IMR-90 (cell line): ENCODE measurements around the gene TBC1D4. TPM values are rescaled to one million over a fixed set of nuclear protein-coding genes. Genes with fewer than 3 reads are reported as not detected.

Experiments used
- ATAC-seq: fragments of 200-7000 bp; cut with Tn5 transposase; 2 replicates; pipeline ENCODE4 v1.9.1; 2020; ENCODE audit warnings: low read depth, mild to moderate bottlenecking, moderate library complexity
- BruUV-seq: library from RNA; stranded (reverse); fragments of 400-500 nt; replicated peaks from 2 replicates; lab custom pipeline; 2021; lab: Mats Ljungman, UMichigan
- CTCF ChIA-PET: fragments of 300-600 bp; formaldehyde crosslinking; extraction: SDS; loops from one replicate; lab custom pipeline; 2021; ENCODE audit warnings: antibody characterized with exemption; lab: Yijun Ruan, JAX
- POLR2A ChIA-PET: fragments of 300-600 bp; sonication (Branson Sonifier 250); formaldehyde crosslinking; loops from one replicate; lab custom pipeline; 2022; ENCODE audit warnings: antibody characterized with exemption; ENCODE audit not compliant: unreplicated experiment; lab: Charles Lee
- DNase-seq: peaks from one replicate; pipeline ENCODE4 v3.0.0; 2013
- H2AFZ ChIP-seq: replicated peaks from 2 replicates; pipeline ENCODE3; 2013; ENCODE audit warnings: low read length, mild to moderate bottlenecking; ENCODE audit not compliant: poor library complexity
- H2AK5ac ChIP-seq: 2 replicates; pipeline ENCODE4 v1.6.1; 2013; ENCODE audit warnings: low read depth, low read length, inconsistent platforms
- H2AK9ac ChIP-seq: replicated peaks from 2 replicates; pipeline ENCODE3; 2013; ENCODE audit warnings: mild to moderate bottlenecking, low read depth, low read length, moderate library complexity; ENCODE audit not compliant: poor library complexity
- H2BK120ac ChIP-seq: 2 replicates; pipeline ENCODE4 v1.6.1; 2013; ENCODE audit warnings: low read depth, low read length, inconsistent platforms
- H2BK15ac ChIP-seq: 3 replicates; pipeline ENCODE4 v1.6.1; 2013; ENCODE audit warnings: low read depth, low read length, inconsistent platforms
- H2BK20ac ChIP-seq: 2 replicates; pipeline ENCODE4 v1.6.1; 2013; ENCODE audit warnings: low read depth, mild to moderate bottlenecking, inconsistent platforms, low read length, moderate library complexity
- H2BK5ac ChIP-seq: 2 replicates; pipeline ENCODE4 v1.6.1; 2013; ENCODE audit warnings: mild to moderate bottlenecking, low read depth, low read length, inconsistent platforms; ENCODE audit not compliant: poor library complexity, severe bottlenecking
- H3K14ac ChIP-seq: replicated peaks from 2 replicates; pipeline ENCODE4 v1.6.1; 2013; ENCODE audit warnings: low read depth, low read length, inconsistent platforms
- H3K18ac ChIP-seq: 2 replicates; pipeline ENCODE4 v1.6.1; 2013; ENCODE audit warnings: low read depth, low read length, control low read depth
- H3K23ac ChIP-seq: 2 replicates; pipeline ENCODE4 v1.6.1; 2013; ENCODE audit warnings: low read depth, low read length, inconsistent platforms
- H3K27ac ChIP-seq: 2 replicates; pipeline ENCODE4 v1.5.1; 2013; ENCODE audit warnings: mild to moderate bottlenecking, control low read depth, low read length; ENCODE audit not compliant: insufficient read depth
- H3K27me3 ChIP-seq: 2 replicates; pipeline ENCODE4 v1.6.1; 2013; ENCODE audit warnings: low read length; ENCODE audit not compliant: control insufficient read depth, insufficient read depth
- H3K36me3 ChIP-seq: 2 replicates; pipeline ENCODE4 v1.6.1; 2013; ENCODE audit warnings: low read length, mixed read lengths; ENCODE audit not compliant: control insufficient read depth, insufficient read depth
- H3K4ac ChIP-seq: 2 replicates; pipeline ENCODE4 v1.6.1; 2013; ENCODE audit warnings: low read depth, low read length, inconsistent platforms
- H3K4me1 ChIP-seq: 2 replicates; pipeline ENCODE4 v1.6.1; 2013; ENCODE audit warnings: low read length, mixed read lengths; ENCODE audit not compliant: control insufficient read depth, insufficient read depth
- H3K4me2 ChIP-seq: 2 replicates; pipeline ENCODE4 v1.6.1; 2013; ENCODE audit warnings: low read depth, mild to moderate bottlenecking, control low read depth, low read length, moderate library complexity
- H3K4me3 ChIP-seq: 2 replicates; pipeline ENCODE4 v1.5.1; 2013; ENCODE audit warnings: low read depth, mild to moderate bottlenecking, control low read depth, low read length, moderate library complexity; ENCODE audit not compliant: insufficient read depth
- H3K56ac ChIP-seq: 2 replicates; pipeline ENCODE4 v1.6.1; 2013; ENCODE audit warnings: low read length, inconsistent platforms; ENCODE audit not compliant: insufficient read depth; ENCODE audit errors: extremely low read depth
- H3K79me1 ChIP-seq, 2 experiments: 2 replicates each; pipeline ENCODE4 v1.6.1; 2013; ENCODE audit warnings: low read length in 2 of 2, inconsistent platforms in 1 of 2, low read depth in 1 of 2
- H3K9ac ChIP-seq: 2 replicates; pipeline ENCODE4 v1.6.1; 2013; ENCODE audit warnings: low read depth, low read length, control low read depth
- H3K9me1 ChIP-seq: 2 replicates; pipeline ENCODE4 v1.6.1; 2013; ENCODE audit warnings: low read length, inconsistent platforms; ENCODE audit not compliant: insufficient read depth
- H3K9me3 ChIP-seq: 2 replicates; pipeline ENCODE4 v1.6.1; 2013; ENCODE audit warnings: low read length; ENCODE audit not compliant: control insufficient read depth, insufficient read depth
- H4K20me1 ChIP-seq: 2 replicates; pipeline ENCODE4 v1.6.1; 2013; ENCODE audit warnings: low read length, inconsistent platforms; ENCODE audit not compliant: insufficient read depth
- H4K5ac ChIP-seq: 2 replicates; pipeline ENCODE4 v1.6.1; 2013; ENCODE audit warnings: mild to moderate bottlenecking, low read depth, low read length, control low read depth
- H4K8ac ChIP-seq, 2 experiments: 2 replicates each; pipeline ENCODE4 v1.6.1; 2013; ENCODE audit warnings: low read depth in 2 of 2, low read length in 2 of 2, control low read depth in 1 of 2, inconsistent platforms in 1 of 2
- H4K91ac ChIP-seq: 2 replicates; pipeline ENCODE4 v1.6.1; 2013; ENCODE audit warnings: low read depth, low read length, inconsistent platforms; ENCODE audit not compliant: insufficient read depth
- FOS ChIP-seq: fragments of 150-350 bp; IDR thresholded peaks from 2 replicates; pipeline ENCODE4 v1.6.1; 2016; ENCODE audit warnings: low read depth, low read length
- MAFK ChIP-seq: IDR thresholded peaks from 2 replicates; pipeline ENCODE4 v1.6.1; 2012; ENCODE audit warnings: low read depth, low read length, improper control_type of control experiment
- MAZ ChIP-seq: IDR thresholded peaks from 2 replicates; pipeline ENCODE4 v1.6.1; 2012; ENCODE audit warnings: low read depth, mild to moderate bottlenecking, low read length, improper control_type of control experiment, moderate library complexity, borderline replicate concordance
- WGBS, 2 experiments: methylation state at CpG; one replicate each; pipeline versions ENCODE4 v1.1.5 to v1.1.7; 2013; ENCODE audit warnings: missing lambda C conversion rate in 2 of 2; ENCODE audit not compliant: insufficient read length in 1 of 2; ENCODE audit errors: extremely low coverage in 2 of 2; 5-methylcytosine and 5-hydroxymethylcytosine counted together
- dilution Hi-C: fragments of 300-500 bp; cut with HindIII; formaldehyde crosslinking; loops from one replicate; pipeline ENCODE4 v1.14.3; 2018; ENCODE audit warnings: low sequenced_read_pairs; ENCODE audit not compliant: unreplicated experiment
- in situ Hi-C: fragments of 300-500 bp; cut with MboI; formaldehyde crosslinking; loops from 3 replicates; pipeline ENCODE4 v1.14.3; 2019; ENCODE audit warnings: low sequenced_read_pairs, inconsistent platforms, mixed read lengths
- intact Hi-C: fragments of 100-400 bp; cut with micrococcal nuclease; formaldehyde crosslinking; loops from 2 replicates; pipeline ENCODE4 v1.10.0; 2022
- polyA plus RNA-seq, 3 experiments: library from polyadenylated mRNA; depleted of rRNA; stranded (reverse); fragments of >200 nt; gene quantifications; 2 replicates each; pipeline ENCODE4 v1.2.3, GENCODE V29; 2012; ENCODE audit warnings: low replicate concordance in 1 of 3
- total RNA-seq: library from RNA; depleted of rRNA; stranded (reverse); fragments of >200 nt; gene quantifications from 2 replicates; pipeline ENCODE4 v1.2.3, GENCODE V29; 2012

Gene TBC1D4
- total and polyA plus RNA-seq, 2 of the 4 experiments (the other 2 are of a cell fraction) = 7.5 to 22.8 TPM

DNA sequence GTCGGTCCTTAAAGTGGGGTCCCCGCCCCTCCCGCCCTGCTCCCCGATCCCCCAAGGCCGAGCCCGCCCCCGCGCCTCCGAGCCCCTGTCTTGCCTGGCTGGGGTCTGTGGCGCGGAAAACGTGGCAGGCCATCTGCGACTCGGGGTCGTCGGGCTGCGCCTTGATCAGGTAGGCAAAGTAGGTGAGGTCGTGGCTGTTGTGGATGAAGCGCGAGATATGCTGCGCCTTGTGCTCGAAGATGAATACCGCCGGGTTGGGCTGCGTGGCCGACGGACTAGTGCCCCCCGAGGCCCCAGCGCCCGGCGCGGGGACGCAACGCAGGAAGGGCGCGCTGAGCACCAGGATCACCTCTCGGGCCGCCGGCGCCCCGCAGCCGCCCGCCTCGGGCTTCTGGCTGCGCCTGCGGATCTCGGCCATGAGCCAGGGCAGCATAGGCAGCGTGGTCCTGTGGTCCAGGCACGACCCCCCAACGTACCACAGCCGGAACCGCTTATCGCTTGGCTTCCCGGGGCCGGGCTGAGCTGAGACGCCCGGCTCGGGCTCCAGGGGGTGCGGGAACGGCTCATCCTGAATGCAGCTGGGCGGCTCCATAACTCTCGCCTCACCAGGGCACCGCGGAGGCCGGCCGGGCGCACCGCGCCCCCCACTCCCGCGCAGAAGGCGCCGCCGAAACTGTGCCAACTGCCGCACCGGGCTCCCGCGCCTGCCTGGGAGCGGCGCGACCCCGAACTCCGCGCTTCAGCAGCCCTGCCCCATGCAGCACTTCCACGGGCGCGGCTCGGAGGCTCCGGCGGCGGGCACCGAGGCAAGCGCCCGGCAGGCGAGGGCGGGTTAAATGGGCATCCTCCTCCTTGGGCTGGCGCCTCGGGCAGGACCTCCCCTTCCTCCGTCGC is 546 bp downstream of the TBC1D4 start:
- Histone ChIP-seq H3K27ac (peak overlapping the region; percentile 22; the same call in 1 of the 2 replicates), H2BK15ac (no peak overlapping the region), H3K9me3 (no peaks in the 10 kb centered on the region), H3K23ac (peak overlapping the region; percentile 36; the same call in 1 of the 2 replicates), H4K5ac (no peak overlapping the region), H2BK120ac (no peak overlapping the region), H3K4me2 (peak overlapping the region; percentile 87), H3K56ac (no peak overlapping the region), H2AK9ac (peak overlapping the region; percentile 73), H2AFZ (peak overlapping the region; percentile 91), H3K4me1 (peaks cover 3% of the 10 kb centered on the region; the same call in 1 of the 2 replicates), H3K27me3 (no peaks in the 10 kb centered on the region), H4K91ac (no peak overlapping the region), H2AK5ac (no peak overlapping the region), H2BK20ac (no peak overlapping the region), H3K18ac (no peak overlapping the region), H3K79me1 (peaks cover 10 to 21% of the 10 kb centered on the region in 2 experiments), H3K4me3 (peak overlapping the region; percentile 49), H4K8ac (no peak overlapping the region), H3K14ac (no peak overlapping the region), H3K36me3 (no peaks in the 10 kb centered on the region), H3K4ac (no peak overlapping the region), H3K9ac (peak overlapping the region; percentile 57; the same call in 1 of the 2 replicates), H2BK5ac (no peak overlapping the region), H4K20me1 (0 out of 2 replicates have a peak, but pooled peaks cover 3% of the 10 kb centered on the region), H3K9me1 (0 out of 2 replicates have a peak, but pooled peaks cover 4% of the 10 kb centered on the region)
- in situ Hi-C loops = loop anchor here (5.0 kb wide), 1 partner anchor 66 kb away; the partner anchor contains the start of gene UCHL3
- intact Hi-C loops = loop anchor here (1.0 to 2.0 kb wide), 3 partner anchors 68 to 155 kb away; partner anchors contain the start of genes LMO7 and UCHL3
- ATAC-seq (peak; percentile 50), DNase-seq (no peak)
- POLR2A ChIA-PET = interaction anchor here (0.7 kb wide), 1 partner anchor 110 kb away, joined by 3 read pairs; no protein-coding TSS in a partner anchor
- peak; percentile 5; the same call in 1 of the 2 replicates for TF ChIP-seq MAZ
- TF ChIP-seq FOS = no peak
- TF ChIP-seq MAFK = no peak
- dilution Hi-C loops = no loop called here
- CTCF ChIA-PET = interaction anchor here (0.7 to 1.5 kb wide), 14 partner anchors 9 to 843 kb away, joined by 3 to 8 read pairs (median 4); partner anchors contain the start of gene COMMD6
- 1% methylated on average over 22 of the region's 100 CpGs; no CpG with 5 or more reads in 1 of the 2 experiments for WGBS, 2 experiments
- BruUV-seq = no TSS peak
